Stomach (tissue), 9 donors: ENCODE data around the gene CALCOCO2. TPM values are rescaled to one million over a fixed set of nuclear protein-coding genes. Genes with fewer than 3 reads are reported as not detected.

ENCODE experiments used
- DNase-seq, 2 donors: peaks; one replicate each; pipeline versions ENCODE4 v3.0.0 to v3.0.0-alpha.2; 2013 to 2019
- H3K27ac ChIP-seq, 5 donors: fragments of 200-600 bp in 4 of 5; sonication (generic) in 4 of 5; one replicate each; pipeline ENCODE4 v1.5.1; 2013 to 2019; ENCODE audit warnings: mild to moderate bottlenecking in 1 of 5, moderate library complexity in 1 of 5
- H3K27me3 ChIP-seq, 3 donors: fragments of 200-600 bp; sonication (generic); one replicate each; pipeline ENCODE4 v1.5.1; 2017 to 2019; ENCODE audit warnings: mixed run types in 1 of 3
- H3K36me3 ChIP-seq, 4 donors: fragments of 200-600 bp; sonication (generic); 1 replicate in 3 of 4; 2 replicates in 1 of 4; pipeline ENCODE4 v1.5.1; 2016 to 2019
- H3K4me1 ChIP-seq, 4 donors: fragments of 200-600 bp; sonication (generic); one replicate each; pipeline ENCODE4 v1.5.1; 2016 to 2019
- H3K4me3 ChIP-seq, 4 donors: fragments of 200-600 bp; sonication (generic) in 3 of 4; one replicate each; pipeline ENCODE4 v1.5.1; 2016 to 2019; ENCODE audit warnings: mild to moderate bottlenecking in 1 of 4
- H3K9me3 ChIP-seq, 4 donors: fragments of 200-600 bp; sonication (generic); one replicate each; pipeline ENCODE4 v1.5.1; 2016 to 2019
- CTCF ChIP-seq, 7 experiments: fragments of 450-650 bp in 4 of 7; fragments of 200-600 bp in 3 of 7; sonication (generic) in 3 of 7; IDR thresholded peaks; one replicate each; pipeline ENCODE4 v1.5.1; 2016 to 2019; ENCODE audit warnings: antibody characterized with exemption in 7 of 7, control low read depth in 2 of 7, mild to moderate bottlenecking in 1 of 7
- EP300 ChIP-seq: sonication (generic); formaldehyde crosslinking; IDR thresholded peaks from one replicate; pipeline ENCODE4 v1.6.1; 2017; ENCODE audit warnings: antibody characterized with exemption
- POLR2A ChIP-seq, 4 donors: fragments of 450-650 bp; IDR thresholded peaks; one replicate each; pipeline ENCODE4 v1.6.1; 2016; ENCODE audit warnings: antibody characterized with exemption in 4 of 4, control low read depth in 2 of 4, mild to moderate bottlenecking in 1 of 4, moderate library complexity in 1 of 4
- POLR2AphosphoS5 ChIP-seq, 3 donors: sonication (generic); formaldehyde crosslinking; IDR thresholded peaks; one replicate each; pipeline ENCODE4 v1.6.1; 2016; ENCODE audit warnings: antibody characterized with exemption in 3 of 3
- WGBS, 5 donors: extraction: QIAGEN DNeasy Blood & Tissue Kit in 3 of 5; methylation state at CpG; one replicate each; pipeline versions ENCODE4 v1.1.5 to v1.1.7; 2013 to 2018; 5-methylcytosine and 5-hydroxymethylcytosine counted together
- intact Hi-C: fragments of 100-400 bp; cut with DNase I; formaldehyde crosslinking; loops from one replicate; pipeline ENCODE4 v1.15.1; 2023; ENCODE audit warnings: low total_unique reads
- polyA plus RNA-seq, 3 donors: library from polyadenylated mRNA; stranded (reverse); fragments of 200-250 nt; gene quantifications; one replicate each; pipeline ENCODE4 v1.2.3, GENCODE V29; 2013
- total RNA-seq, 5 donors: library from RNA; depleted of rRNA; stranded (reverse); fragments of >200 nt; gene quantifications; one replicate each; pipeline versions ENCODE4 v1.1.0 to v1.2.3, GENCODE V29; 2014 to 2016
- donor health status: healthy with polysubstance abuse.
- donor health status: Bipolar disorder and iron deficiency.
- donor health status: healthy.

CALCOCO2 gene
- total and polyA plus RNA-seq, 8 donors: 43.0 to 109 (median 69.4) TPM

DNA sequence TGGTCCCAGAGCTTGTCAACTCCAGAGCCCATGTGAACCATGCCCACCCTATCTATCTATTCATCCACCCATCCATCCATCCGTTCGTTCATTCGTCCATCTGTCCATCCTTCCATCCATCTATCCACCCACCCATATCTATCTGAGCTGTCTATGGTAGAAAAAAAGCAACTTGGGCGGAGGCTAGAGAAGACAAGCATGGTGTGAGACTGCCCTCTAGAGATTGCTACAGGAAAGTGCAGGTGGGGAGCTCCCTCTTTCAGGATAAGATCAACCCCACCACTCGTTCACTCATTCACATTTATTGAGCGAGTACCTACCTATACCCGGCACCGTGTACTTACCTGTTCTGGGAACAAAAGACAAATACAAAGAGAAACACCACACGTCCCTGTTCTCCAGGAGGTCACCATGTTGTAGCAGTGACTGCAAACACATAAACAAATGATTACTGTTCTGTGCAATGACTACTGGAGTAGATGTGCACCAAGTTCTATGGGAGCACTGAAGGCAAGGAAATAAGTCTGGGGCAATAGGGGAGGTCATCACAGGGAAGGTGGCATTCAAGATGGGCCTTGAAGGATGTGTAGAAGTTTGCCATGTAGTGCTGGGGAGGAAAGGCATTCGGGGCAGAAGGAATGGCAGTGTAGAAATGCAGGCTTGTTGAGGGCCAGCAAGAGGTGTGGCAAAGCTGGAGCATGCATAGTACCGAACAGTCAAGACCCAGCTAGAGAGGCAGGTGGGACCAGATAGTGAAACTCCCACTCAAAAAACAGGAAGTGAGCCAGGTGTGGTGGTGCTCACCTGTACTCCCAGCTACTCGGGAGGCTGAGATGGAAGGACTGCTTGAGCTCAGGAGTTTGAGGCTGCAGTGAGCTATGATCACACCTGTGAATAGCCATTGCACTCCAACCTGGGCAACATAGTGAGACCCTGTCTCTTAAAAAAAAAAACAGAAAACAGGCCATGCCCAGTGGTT lies 48.4 kb downstream of the CALCOCO2 start:
- WGBS, 5 donors: 20 to 23% (median 22%) methylated on average over 12 of the region's 12 CpGs
- H3K36me3 ChIP-seq: no peaks in the 10 kb centered on the region

GRCh38 chr17:48882272-48882671 lies 51.4 kb downstream of the CALCOCO2 start:
- DNase-seq: no peak
- WGBS, 5 donors: 75 to 92% (median 83%) methylated on average over 2 of the region's 2 CpGs
- no peak for TF ChIP-seq POLR2AphosphoS5 (IDR thresholded peaks at IDR 0.05)
- TF ChIP-seq CTCF (IDR thresholded peaks at IDR 0.05): no peak
- no peak for TF ChIP-seq EP300
- no peak for TF ChIP-seq POLR2A (IDR thresholded peaks at IDR 0.05)
- intact Hi-C loops: loop anchor here (10.0 kb wide), 3 partner anchors 143 to 207 kb away; partner anchors contain the start of genes HOXB13, PRAC1 and PRAC2
- Histone ChIP-seq H3K27ac (no peak overlapping the region), H3K9me3 (no peaks in the 10 kb centered on the region), H3K4me3 (no peak overlapping the region), H3K36me3 (no peaks in the 10 kb centered on the region), H3K4me1 (peaks cover 0 to 16% (median 10%) of the 10 kb centered on the region in 4 donors), H3K27me3 (peaks cover 0 to 2% (median 0%) of the 10 kb centered on the region in 3 donors)

More for the DNA sequence above, 48.4 kb downstream of the CALCOCO2 start:
- TF ChIP-seq POLR2A (IDR thresholded peaks at IDR 0.05) (no peak), CTCF (IDR thresholded peaks at IDR 0.05) (peak in 5 of 7 experiments; percentile 90 to 95 (median 94))
- intact Hi-C loops: no loop called here
- peak; percentile 53 to 87 for DNase-seq
- no peak overlapping the region for H3K27ac ChIP-seq
- peaks cover 0 to 5% (median 0%) of the 10 kb centered on the region in 3 donors for H3K27me3 ChIP-seq
- H3K4me1 ChIP-seq: peaks cover 0 to 7% (median 3%) of the 10 kb centered on the region in 4 donors
- no peak overlapping the region for H3K4me3 ChIP-seq
- H3K9me3 ChIP-seq: no peaks in the 10 kb centered on the region

- WGBS, 5 donors: 42 to 65% (median 57%) methylated on average over 10 of the region's 10 CpGs
- TF ChIP-seq POLR2AphosphoS5 (IDR thresholded peaks at IDR 0.05): no peak
- no peak for TF ChIP-seq CTCF (IDR thresholded peaks at IDR 0.05)
- no peak for TF ChIP-seq POLR2A (IDR thresholded peaks at IDR 0.05)
- TF ChIP-seq EP300: no peak
- H3K27ac ChIP-seq: no peak overlapping the region
- no peaks in the 10 kb centered on the region for H3K9me3 ChIP-seq
- no peak for DNase-seq
- no peak overlapping the region for H3K4me3 ChIP-seq
- no peaks in the 10 kb centered on the region for H3K27me3 ChIP-seq
- H3K36me3 ChIP-seq: no peaks in the 10 kb centered on the region
- H3K4me1 ChIP-seq: peaks cover 0 to 13% (median 9%) of the 10 kb centered on the region in 4 donors
- intact Hi-C loops: loop anchor here (10.0 kb wide), 3 partner anchors 142 to 208 kb away; partner anchors contain the start of genes HOXB13, PRAC1 and PRAC2
These were observed 52.3 kb downstream of the CALCOCO2 start for GRCh38 chr17:48883171-48883570.

- TF ChIP-seq EP300: no peak
- TF ChIP-seq POLR2AphosphoS5 (IDR thresholded peaks at IDR 0.05): no peak
- no peak for TF ChIP-seq CTCF (IDR thresholded peaks at IDR 0.05)
- TF ChIP-seq POLR2A (IDR thresholded peaks at IDR 0.05): no peak
- intact Hi-C loops: no loop called here
- WGBS, 5 donors: 83 to 96% (median 89%) methylated on average over 2 of the region's 2 CpGs
- peaks cover 2 to 9% (median 8%) of the 10 kb centered on the region in 4 donors for H3K36me3 ChIP-seq
- H3K4me3 ChIP-seq: no peak overlapping the region
- DNase-seq: no peak
- H3K4me1 ChIP-seq: peaks cover 17 to 30% (median 25%) of the 10 kb centered on the region in 4 donors
- H3K9me3 ChIP-seq: no peaks in the 10 kb centered on the region
- H3K27me3 ChIP-seq: no peaks in the 10 kb centered on the region
- no peak overlapping the region for H3K27ac ChIP-seq
These were observed 59.3 kb downstream of the CALCOCO2 start for GRCh38 chr17:48890086-48890485.
